Mesodermal cell (in vitro differentiated cells): ENCODE data around the gene TFB1M.

ENCODE experiments used
- H3K27ac ChIP-seq: 2 replicates; pipeline ENCODE4 v1.7.0; 2013; ENCODE audit warnings: mild to moderate bottlenecking, low read depth, low read length, moderate library complexity; ENCODE audit not compliant: severe bottlenecking
- H3K36me3 ChIP-seq: 2 replicates; pipeline ENCODE4 v1.7.1; 2013; ENCODE audit warnings: mild to moderate bottlenecking, low read length, moderate library complexity; ENCODE audit not compliant: control insufficient read depth, insufficient read depth
- H3K4me1 ChIP-seq: one replicate; pipeline ENCODE4 v1.7.1; 2013; ENCODE audit warnings: mild to moderate bottlenecking, low read length; ENCODE audit not compliant: insufficient read depth, control insufficient read depth, poor library complexity, severe bottlenecking
- H3K4me3 ChIP-seq: 2 replicates; pipeline ENCODE4 v1.7.0; 2013; ENCODE audit warnings: low read length, control low read depth, mild to moderate bottlenecking; ENCODE audit not compliant: insufficient read depth, poor library complexity, severe bottlenecking; ENCODE audit errors: extremely low read depth
- H3K9me3 ChIP-seq: 2 replicates; pipeline ENCODE4 v1.7.1; 2013; ENCODE audit warnings: mild to moderate bottlenecking, low read length, moderate library complexity; ENCODE audit not compliant: control insufficient read depth
- WGBS, 2 experiments: methylation state at CpG; one replicate each; pipeline ENCODE4 v1.1.5; 2013; ENCODE audit warnings: missing lambda C conversion rate in 2 of 2; ENCODE audit not compliant: insufficient coverage in 2 of 2; 5-methylcytosine and 5-hydroxymethylcytosine counted together

Gene TFB1M

DNA sequence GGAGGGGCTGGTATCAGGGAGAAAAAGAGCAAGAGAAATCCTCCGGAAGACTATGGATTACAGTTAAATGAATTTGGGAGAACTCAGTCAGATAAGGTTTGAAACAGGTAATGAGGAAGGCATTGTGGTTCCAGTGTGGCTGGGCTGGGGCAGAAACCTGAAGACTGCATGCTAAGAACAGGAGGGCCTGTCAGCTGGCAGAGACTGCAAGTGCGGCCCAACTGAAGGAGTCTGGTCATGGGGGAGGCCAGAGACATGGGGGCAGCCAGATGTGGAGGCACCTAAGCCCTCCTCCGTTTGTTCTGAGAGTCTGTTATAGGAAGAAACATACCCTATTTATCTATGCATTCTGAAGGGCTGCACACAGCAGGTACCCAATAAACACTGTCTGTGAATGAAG is 16.6 kb downstream of the TFB1M start:
- Histone ChIP-seq H3K9me3 (no peaks in the 10 kb centered on the region), H3K4me1 (no peaks in the 10 kb centered on the region), H3K27ac (no peak overlapping the region), H3K36me3 (peaks cover 69% of the 10 kb centered on the region), H3K4me3 (no peak overlapping the region)
- 100% methylated on average over 1 to 2 of the region's 3 CpGs for WGBS, 2 experiments

DNA sequence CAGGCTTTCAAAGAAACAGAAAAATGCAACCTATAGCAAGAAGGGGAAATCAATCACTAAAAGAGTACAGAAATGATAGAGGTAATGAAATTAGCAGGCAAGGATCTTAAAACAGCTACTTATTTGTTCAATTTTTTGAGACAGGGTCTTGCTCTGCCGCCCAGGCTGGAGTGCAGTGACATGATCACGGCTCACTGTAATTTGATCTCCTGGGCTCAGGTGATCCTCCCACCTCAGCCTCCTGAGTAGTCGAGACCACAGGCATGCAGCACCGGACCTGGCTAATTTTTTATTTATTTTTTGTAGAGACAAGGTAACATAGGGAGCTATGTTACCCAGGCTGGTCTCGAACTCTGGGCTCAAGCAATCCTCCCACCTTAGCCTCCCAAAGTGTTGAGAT is 21.6 kb downstream of the TFB1M start:
- peaks cover 83% of the 10 kb centered on the region for H3K36me3 ChIP-seq
- peaks cover 9% of the 10 kb centered on the region for H3K4me1 ChIP-seq
- no peaks in the 10 kb centered on the region for H3K9me3 ChIP-seq
- no peak overlapping the region for H3K27ac ChIP-seq
- H3K4me3 ChIP-seq: no peak overlapping the region
- 90 to 100% methylated on average over 2 of the region's 5 CpGs for WGBS, 2 experiments

DNA sequence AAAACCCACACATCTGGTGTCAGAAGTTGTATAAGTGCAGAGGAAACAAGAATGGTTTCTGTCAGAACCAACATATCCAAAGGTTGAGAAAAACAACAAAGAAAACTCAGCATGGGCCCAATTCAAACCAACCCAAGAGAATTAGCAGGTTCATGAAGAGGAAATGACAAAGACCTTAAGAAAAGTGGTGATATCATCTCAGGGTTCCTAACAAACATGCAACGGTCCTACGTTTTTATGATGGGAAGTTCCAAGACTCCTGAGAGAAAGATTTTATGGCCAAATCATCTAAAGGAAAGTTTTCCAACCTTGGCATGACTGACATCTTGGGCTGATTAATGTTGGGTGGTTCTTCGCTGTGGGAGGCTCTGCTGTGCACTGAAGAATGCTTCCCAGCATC is 23.0 kb downstream of the TFB1M start:
- WGBS, 2 experiments: 90 to 95% methylated on average over 2 of the region's 3 CpGs
- Histone ChIP-seq H3K36me3 (peaks cover 73% of the 10 kb centered on the region), H3K9me3 (no peaks in the 10 kb centered on the region), H3K27ac (no peak overlapping the region), H3K4me3 (no peak overlapping the region), H3K4me1 (peaks cover 9% of the 10 kb centered on the region)

DNA sequence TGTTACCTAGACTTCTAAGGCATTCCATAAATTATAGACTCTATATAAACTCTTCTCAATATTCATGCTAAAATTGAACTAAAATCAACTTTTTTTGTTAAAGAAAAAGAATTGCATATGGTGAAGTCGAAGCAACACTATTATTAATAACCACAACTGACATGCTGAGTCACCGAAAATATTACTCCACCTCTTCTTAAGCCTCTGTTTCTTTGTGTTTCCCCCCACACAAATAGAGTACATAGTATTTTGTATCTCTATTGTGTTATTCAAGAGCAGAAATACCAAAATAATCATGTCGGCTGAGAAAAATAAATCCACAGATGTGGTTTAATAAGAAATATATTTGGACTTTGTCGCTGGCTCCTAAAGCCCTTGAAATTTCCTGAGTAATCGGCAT is 23.8 kb downstream of the TFB1M start:
- Histone ChIP-seq H3K4me3 (no peak overlapping the region), H3K36me3 (peaks cover 66% of the 10 kb centered on the region), H3K9me3 (no peaks in the 10 kb centered on the region), H3K4me1 (peaks cover 9% of the 10 kb centered on the region), H3K27ac (no peak overlapping the region)
- WGBS, 2 experiments: 100% methylated on average over 1 to 2 of the region's 5 CpGs

DNA sequence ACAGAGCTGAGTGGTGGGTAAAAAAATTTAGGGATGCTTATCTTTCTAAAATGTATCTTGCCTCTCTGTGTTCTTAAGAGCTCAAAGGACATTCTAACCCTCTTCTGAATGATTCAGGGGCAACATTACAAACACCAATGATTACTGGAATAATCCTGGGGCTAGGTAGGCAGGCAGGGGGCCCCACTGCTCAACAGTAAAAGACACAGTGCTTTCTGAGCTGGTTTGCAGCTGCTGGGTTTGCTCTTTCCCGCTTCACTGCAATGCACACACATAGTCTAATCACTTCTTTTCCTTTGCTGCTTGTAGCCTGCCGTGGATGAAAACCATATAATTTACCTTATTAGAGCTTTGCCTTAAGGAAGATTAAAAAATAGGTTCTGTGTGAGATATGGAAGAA is 26.5 kb downstream of the TFB1M start:
- no peak overlapping the region for H3K4me3 ChIP-seq
- peaks cover 65% of the 10 kb centered on the region for H3K36me3 ChIP-seq
- no peaks in the 10 kb centered on the region for H3K9me3 ChIP-seq
- peaks cover 9% of the 10 kb centered on the region for H3K4me1 ChIP-seq
- H3K27ac ChIP-seq: peak overlapping the region; percentile 16
- 100% methylated on average over 1 of the region's 2 CpGs for WGBS, 2 experiments

DNA sequence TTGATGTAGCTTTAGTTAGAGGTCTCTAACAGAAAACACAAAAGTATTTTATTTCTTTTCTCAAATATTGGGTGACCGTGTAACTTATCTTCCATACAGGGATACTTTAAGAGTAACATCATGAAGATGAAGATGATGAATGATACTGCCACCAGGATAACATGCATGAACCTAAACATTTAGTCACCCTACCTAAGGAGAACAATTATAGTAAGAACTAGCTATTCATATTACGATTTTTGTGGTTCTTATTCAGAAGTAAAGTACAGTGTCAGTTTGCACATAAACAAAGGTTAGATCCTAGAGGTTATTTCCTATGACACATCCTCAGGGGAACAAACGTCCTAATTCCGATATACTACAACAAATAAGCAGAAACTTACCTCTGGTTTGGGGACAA is 29.5 kb downstream of the TFB1M start:
- no CpG with 5 or more reads among the region's 4 CpGs for WGBS, 2 experiments
- no peak overlapping the region for H3K4me3 ChIP-seq
- H3K9me3 ChIP-seq: no peaks in the 10 kb centered on the region
- peaks cover 6% of the 10 kb centered on the region for H3K4me1 ChIP-seq
- H3K36me3 ChIP-seq: peaks cover 60% of the 10 kb centered on the region
- no peak overlapping the region for H3K27ac ChIP-seq

DNA sequence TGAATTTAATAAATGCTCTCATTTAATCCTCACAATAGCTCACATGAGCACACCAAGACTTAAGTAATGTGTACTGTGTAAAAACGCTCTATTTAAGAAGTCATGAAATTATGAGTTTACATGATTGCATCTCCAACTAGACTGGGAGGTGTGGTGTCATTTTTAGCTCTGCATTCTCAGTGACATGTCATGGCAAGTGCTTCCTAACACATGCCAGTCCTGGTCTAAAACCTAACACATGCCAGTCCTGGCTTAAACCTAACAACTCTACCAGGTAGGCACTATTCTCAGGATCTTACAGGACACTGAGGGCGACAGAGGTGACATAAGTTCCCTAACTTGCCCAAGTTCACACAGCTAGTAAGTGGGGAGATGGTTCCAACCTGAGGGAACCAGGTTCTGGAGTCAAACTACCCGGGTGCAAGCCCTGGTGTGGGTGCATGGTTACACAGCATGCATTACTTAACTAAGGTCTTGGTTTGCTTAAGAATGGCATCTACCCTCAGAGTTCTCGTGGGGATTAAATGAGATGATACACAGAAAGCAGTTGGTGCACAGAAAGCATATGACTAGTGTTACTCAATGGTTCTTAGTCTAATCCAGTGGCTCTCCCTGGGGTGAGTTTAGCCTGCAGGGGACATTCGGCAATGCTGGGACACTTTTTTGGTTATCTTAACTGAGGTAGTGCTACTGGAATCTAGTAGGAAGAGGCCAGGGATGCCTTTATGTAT is 35.8 kb downstream of the TFB1M start:
- Histone ChIP-seq H3K4me1 (peaks cover 11% of the 10 kb centered on the region), H3K9me3 (no peaks in the 10 kb centered on the region), H3K4me3 (no peak overlapping the region), H3K27ac (no peak overlapping the region), H3K36me3 (peaks cover 37% of the 10 kb centered on the region)
- 80 to 92% methylated on average over 2 to 4 of the region's 5 CpGs for WGBS, 2 experiments

DNA sequence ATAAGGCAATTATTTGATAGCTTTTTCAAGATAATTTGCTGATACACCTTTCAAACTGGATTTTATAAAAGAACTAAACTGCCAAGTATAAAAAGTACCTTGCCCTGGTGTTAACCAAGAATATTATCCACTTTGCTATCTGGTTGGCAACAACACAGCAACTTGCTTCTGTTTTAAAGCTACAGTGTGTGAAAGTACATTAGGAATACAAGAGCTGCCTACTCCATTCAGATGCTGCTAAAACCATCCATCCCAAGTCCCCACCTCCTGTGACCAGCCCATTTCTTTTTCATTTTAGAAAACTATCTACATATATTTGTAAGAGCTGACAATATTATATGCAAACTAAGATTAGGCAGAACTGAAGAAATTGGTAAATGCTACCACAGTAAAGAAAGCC is 37.6 kb downstream of the TFB1M start:
- no peaks in the 10 kb centered on the region for H3K9me3 ChIP-seq
- peaks cover 26% of the 10 kb centered on the region for H3K4me1 ChIP-seq
- H3K4me3 ChIP-seq: no peak overlapping the region
- peak overlapping the region; percentile 55 for H3K27ac ChIP-seq
- H3K36me3 ChIP-seq: peaks cover 28% of the 10 kb centered on the region

DNA sequence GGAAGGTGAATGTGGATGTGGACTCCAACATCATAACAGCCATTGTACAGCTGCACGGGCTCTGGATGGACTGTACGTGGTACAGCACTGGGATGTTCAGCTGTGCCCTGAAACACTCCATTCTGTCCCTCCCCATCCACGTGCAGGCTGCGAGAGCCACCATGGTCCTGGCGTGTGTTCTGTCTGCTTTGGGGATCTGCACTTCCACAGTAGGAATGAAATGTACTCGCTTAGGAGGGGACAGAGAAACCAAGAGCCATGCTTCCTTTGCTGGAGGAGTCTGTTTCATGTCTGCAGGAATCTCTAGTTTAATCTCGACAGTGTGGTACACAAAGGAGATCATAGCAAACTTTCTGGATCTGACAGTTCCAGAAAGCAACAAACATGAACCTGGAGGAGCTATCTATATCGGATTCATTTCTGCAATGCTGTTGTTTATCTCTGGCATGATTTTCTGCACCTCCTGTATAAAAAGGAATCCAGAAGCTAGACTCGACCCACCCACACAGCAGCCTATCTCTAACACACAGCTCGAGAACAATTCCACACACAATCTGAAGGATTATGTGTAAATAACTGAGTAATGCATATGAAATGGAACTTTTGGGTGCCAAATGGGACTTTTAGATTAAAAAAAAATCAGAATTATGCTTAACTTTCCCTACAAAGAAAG is 38.3 kb downstream of the TFB1M start:
- Histone ChIP-seq H3K36me3 (peaks cover 21% of the 10 kb centered on the region), H3K9me3 (no peaks in the 10 kb centered on the region), H3K4me3 (no peak overlapping the region), H3K27ac (peak overlapping the region; percentile 55), H3K4me1 (peaks cover 31% of the 10 kb centered on the region)
- WGBS, 2 experiments: 90 to 93% methylated on average over 7 to 8 of the region's 10 CpGs

DNA sequence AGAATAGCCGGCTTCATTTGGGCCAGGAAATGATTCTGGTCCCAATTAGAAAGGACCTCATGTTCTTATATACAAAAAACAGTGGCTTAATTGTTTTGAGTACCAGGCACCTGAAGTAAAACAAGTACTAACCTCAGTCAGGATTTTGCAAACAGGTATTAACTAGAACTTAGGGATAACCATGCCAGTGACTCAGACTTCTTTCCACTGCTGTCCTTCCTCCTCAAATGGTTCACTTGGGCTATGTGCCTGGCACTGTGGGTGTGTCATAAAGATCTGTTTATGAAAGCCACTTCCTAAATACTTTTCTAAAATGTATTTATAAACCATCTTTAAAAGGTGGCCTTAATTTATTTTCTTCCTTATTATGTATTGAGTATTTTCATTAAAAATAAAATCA is 39.8 kb downstream of the TFB1M start:
- peaks cover 31% of the 10 kb centered on the region for H3K4me1 ChIP-seq
- H3K9me3 ChIP-seq: no peaks in the 10 kb centered on the region
- H3K36me3 ChIP-seq: peaks cover 14% of the 10 kb centered on the region
- WGBS, 2 experiments: 100% methylated on average over 1 of the region's 1 CpG; no CpG with 5 or more reads in 1 of the 2 experiments
- no peak overlapping the region for H3K4me3 ChIP-seq
- peak overlapping the region; percentile 85 for H3K27ac ChIP-seq

DNA sequence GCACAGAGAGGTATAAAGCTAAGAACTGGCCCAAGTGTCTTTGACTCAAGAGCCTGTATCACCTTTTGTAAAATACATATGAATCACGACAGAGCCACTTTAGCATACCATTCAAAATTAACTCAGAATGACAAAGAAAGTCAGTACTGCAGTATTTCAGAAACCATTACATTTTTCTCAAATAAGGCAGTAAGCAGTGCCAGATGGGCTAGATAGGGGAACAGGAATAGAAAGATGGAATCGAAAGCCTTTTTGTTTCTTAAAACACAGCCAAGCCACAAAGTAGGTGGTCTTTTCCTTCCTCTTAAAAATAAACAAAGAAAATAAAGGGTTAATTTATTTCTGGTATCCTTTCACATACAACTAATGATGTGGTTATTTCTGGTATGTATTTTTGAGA is 40.2 kb downstream of the TFB1M start:
- Histone ChIP-seq H3K4me1 (peaks cover 31% of the 10 kb centered on the region), H3K36me3 (peaks cover 14% of the 10 kb centered on the region), H3K9me3 (no peaks in the 10 kb centered on the region), H3K27ac (peak overlapping the region; percentile 85), H3K4me3 (no peak overlapping the region)
- WGBS, 2 experiments: 50% methylated on average over 1 of the region's 2 CpGs; no CpG with 5 or more reads in 1 of the 2 experiments
